AG04450 (cell line): ENCODE measurements around the gene WDR93. TPM values are rescaled to one million over a fixed set of nuclear protein-coding genes. Genes with fewer than 3 reads are reported as not detected.

Experiments
- CTCF ChIA-PET: fragments of 300-600, 350-600 bp; formaldehyde crosslinking; extraction: SDS; loops from one replicate; lab custom pipeline; 2022; ENCODE audit warnings: antibody characterized with exemption, inconsistent platforms; lab: Charles Lee
- POLR2A ChIA-PET: fragments of 350-600 bp; formaldehyde crosslinking; extraction: SDS; loops from one replicate; lab custom pipeline; 2021; ENCODE audit warnings: antibody characterized with exemption, inconsistent platforms; lab: Yijun Ruan, JAX
- DNase-seq: peaks from one replicate; pipeline ENCODE4 v3.0.0-alpha.2; 2011; ENCODE audit warnings: low read depth, low spot score
- H3K27ac ChIP-seq: one replicate; pipeline ENCODE4 v1.5.1; 2012; ENCODE audit warnings: low read depth, low read length, control low read depth
- H3K27me3 ChIP-seq: one replicate; pipeline ENCODE4 v1.6.0; 2012; ENCODE audit warnings: low read length; ENCODE audit not compliant: control insufficient read depth, insufficient read depth
- H3K4me3 ChIP-seq: 2 replicates; pipeline ENCODE4 v1.5.1; 2011; ENCODE audit warnings: mild to moderate bottlenecking, low read depth, low read length, control low read depth
- H3K9me3 ChIP-seq: 2 replicates; pipeline ENCODE4 v1.5.1; 2012; ENCODE audit warnings: low read length; ENCODE audit not compliant: control insufficient read depth, insufficient read depth
- polyA plus RNA-seq: library from polyadenylated mRNA; depleted of rRNA; stranded (reverse); fragments of >200 nt; gene quantifications from 2 replicates; pipeline ENCODE4 v1.2.3, GENCODE V29; 2011
- TF ChIP-seq, protein P1 (sequence below): IDR thresholded peaks from 2 replicates; pipeline ENCODE4 v1.5.1; 2011; ENCODE audit warnings: low read depth, low read length, control low read depth, inconsistent platforms

The WDR93 gene
- polyA plus RNA-seq, 1 experiment = 0.05 TPM

DNA sequence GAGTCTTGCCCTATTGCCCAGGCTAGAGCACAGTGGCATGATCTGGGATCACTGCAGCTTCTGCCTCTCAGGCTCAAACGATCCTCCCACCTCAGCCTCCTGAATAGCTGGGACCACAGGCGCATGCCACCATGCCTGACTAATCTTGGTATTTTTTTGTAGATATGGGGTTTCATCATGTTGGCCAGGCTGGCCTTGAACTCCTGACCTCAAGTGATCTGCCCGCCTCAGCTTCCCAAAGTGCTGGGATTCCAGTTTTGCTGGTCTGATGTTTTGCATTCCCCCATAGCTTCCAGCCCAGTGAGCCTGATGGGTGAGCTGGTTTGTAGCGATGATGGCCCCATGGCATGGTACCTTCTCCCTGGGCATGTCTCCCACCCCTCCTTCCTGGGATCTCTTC is 65.1 kb downstream of the WDR93 start:
- no peaks in the 10 kb centered on the region for H3K27me3 ChIP-seq
- no peaks in the 10 kb centered on the region for H3K9me3 ChIP-seq
- no peak overlapping the region for H3K4me3 ChIP-seq
- DNase-seq = no peak
- TF ChIP-seq, protein P1, sequence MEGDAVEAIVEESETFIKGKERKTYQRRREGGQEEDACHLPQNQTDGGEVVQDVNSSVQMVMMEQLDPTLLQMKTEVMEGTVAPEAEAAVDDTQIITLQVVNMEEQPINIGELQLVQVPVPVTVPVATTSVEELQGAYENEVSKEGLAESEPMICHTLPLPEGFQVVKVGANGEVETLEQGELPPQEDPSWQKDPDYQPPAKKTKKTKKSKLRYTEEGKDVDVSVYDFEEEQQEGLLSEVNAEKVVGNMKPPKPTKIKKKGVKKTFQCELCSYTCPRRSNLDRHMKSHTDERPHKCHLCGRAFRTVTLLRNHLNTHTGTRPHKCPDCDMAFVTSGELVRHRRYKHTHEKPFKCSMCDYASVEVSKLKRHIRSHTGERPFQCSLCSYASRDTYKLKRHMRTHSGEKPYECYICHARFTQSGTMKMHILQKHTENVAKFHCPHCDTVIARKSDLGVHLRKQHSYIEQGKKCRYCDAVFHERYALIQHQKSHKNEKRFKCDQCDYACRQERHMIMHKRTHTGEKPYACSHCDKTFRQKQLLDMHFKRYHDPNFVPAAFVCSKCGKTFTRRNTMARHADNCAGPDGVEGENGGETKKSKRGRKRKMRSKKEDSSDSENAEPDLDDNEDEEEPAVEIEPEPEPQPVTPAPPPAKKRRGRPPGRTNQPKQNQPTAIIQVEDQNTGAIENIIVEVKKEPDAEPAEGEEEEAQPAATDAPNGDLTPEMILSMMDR = no peak
- CTCF ChIA-PET = interaction anchor here (2.5 to 19.0 kb wide), 2 partner anchors 120 to 133 kb away, joined by 19 to 498 read pairs; no protein-coding TSS in a partner anchor
- H3K27ac ChIP-seq = no peak overlapping the region
- POLR2A ChIA-PET = no interaction called here

DNA sequence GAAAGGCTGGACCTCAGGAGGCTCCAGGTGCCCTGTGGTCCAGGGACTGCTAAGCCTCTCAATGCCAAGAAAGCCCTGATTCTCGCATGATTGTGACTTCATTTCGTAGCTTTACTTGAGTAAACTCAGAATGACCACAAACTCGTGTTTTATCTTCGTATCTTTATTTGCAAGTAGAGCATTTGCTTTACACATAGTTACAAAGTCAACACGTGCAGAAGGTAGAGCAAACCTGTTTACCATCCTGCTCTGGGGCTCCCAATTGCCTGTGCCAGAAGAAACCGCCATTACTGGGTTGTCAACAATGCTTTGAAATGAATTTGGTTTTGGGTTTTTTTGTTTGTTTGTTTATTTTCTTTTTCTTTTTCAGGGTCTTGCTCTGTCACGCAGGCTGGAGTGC is 66.3 kb downstream of the WDR93 start:
- H3K4me3 ChIP-seq = no peak overlapping the region
- CTCF ChIA-PET = interaction anchor here (0.7 to 19.0 kb wide), 6 partner anchors 17 to 196 kb away, joined by 3 to 498 read pairs (median 4); partner anchors contain the start of gene AP3S2
- no peaks in the 10 kb centered on the region for H3K27me3 ChIP-seq
- TF ChIP-seq, protein P1 = no peak
- no peaks in the 10 kb centered on the region for H3K9me3 ChIP-seq
- DNase-seq = no peak
- POLR2A ChIA-PET = interaction anchor here (0.7 kb wide), 2 partner anchors 51 to 96 kb away, joined by 3 read pairs; no protein-coding TSS in a partner anchor
- no peak overlapping the region for H3K27ac ChIP-seq

DNA sequence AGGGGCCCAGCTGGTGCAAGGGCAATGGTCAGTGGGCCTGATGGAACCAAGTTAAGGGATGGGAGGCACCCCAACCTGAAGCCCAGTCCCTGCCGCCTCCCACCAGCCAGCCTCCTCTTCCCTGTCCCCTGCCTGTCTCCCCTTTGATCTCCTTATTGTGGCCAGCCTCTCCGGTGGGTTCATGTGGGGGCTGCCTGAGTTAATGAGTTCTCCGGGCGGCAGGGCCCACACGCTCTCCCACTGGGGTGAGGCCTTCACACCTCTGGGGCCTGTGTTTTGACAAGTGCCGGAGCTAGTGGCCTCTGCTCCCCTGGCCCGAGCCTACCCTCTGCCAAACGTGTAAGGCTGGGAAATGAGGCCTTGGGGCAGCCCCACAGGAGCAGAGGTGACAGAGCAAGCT is 67.7 kb downstream of the WDR93 start:
- DNase-seq = no peak
- TF ChIP-seq, protein P1 = no peak
- Histone ChIP-seq H3K9me3 (no peaks in the 10 kb centered on the region), H3K4me3 (no peak overlapping the region), H3K27ac (no peak overlapping the region), H3K27me3 (no peaks in the 10 kb centered on the region)
- ChIA-PET CTCF (interaction anchor here (5.4 to 19.0 kb wide), 3 partner anchors 15 to 130 kb away, joined by 58 to 498 read pairs (median 149); partner anchors contain the start of gene MESP2), POLR2A (no interaction called here)

DNA sequence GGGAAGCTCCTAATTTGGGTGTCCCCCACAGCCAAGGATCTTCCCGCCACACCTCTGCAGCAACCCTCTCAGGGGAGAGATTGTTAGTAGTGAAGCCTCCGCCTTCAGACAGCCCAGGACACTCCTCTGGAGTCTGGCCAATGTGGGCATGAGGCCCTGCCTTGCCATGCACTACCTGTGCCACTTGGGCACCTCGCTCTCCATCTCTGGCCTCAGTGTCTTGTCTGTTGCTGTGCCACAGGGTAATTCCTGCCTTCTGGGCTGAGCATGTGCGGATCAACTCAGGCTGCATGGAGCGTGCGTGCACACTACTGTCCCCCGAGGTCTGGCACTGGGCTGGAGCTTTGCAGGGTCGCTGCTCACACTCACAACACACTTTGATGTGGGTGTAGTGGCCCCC is 68.4 kb downstream of the WDR93 start:
- POLR2A ChIA-PET = no interaction called here
- no peaks in the 10 kb centered on the region for H3K9me3 ChIP-seq
- H3K27ac ChIP-seq = no peak overlapping the region
- H3K27me3 ChIP-seq = no peaks in the 10 kb centered on the region
- TF ChIP-seq, protein P1 = no peak
- no peak overlapping the region for H3K4me3 ChIP-seq
- DNase-seq = no peak
- CTCF ChIA-PET = interaction anchor here (1.6 to 19.0 kb wide), 5 partner anchors 10 to 154 kb away, joined by 4 to 498 read pairs (median 58); partner anchors contain the start of genes ARPIN and MESP2

DNA sequence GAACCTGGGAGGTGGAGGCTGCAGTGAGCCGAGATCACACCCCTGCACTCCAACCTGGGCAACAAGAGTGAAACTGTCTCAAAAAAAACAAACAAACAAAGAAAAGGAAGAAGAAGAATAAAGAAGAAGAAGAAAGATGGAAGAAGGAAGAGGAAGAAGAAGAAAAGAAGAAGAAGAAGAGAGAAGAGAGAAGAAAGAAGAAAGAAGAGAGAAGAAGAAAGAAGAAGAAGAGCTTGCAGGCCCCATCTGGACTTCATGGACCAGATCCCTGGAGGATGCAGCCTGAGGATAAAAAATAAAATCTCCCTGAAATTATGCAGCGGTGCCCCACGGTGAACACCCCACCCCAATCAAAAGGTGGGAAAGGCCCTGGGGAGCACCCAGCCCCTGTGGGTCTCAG is 69.2 kb downstream of the WDR93 start:
- no peaks in the 10 kb centered on the region for H3K27me3 ChIP-seq
- ChIA-PET CTCF (interaction anchor here (0.7 to 19.0 kb wide), 11 partner anchors 8 to 474 kb away, joined by 3 to 498 read pairs (median 6); partner anchors contain the start of genes ARPIN, MESP1 and MESP2), POLR2A (interaction anchor here (1.7 kb wide), 1 partner anchor 115 kb away, joined by 7 read pairs; no protein-coding TSS in a partner anchor)
- no peak overlapping the region for H3K27ac ChIP-seq
- no peaks in the 10 kb centered on the region for H3K9me3 ChIP-seq
- no peak overlapping the region for H3K4me3 ChIP-seq
- no peak for DNase-seq
- TF ChIP-seq, protein P1 = no peak
